GM23248 (cell line): ENCODE measurements around the gene TRAF2.

ENCODE experiments used
- EZH2 ChIP-seq: fragments of 200-600 bp; sonication (generic); IDR thresholded peaks from 2 replicates; pipeline ENCODE4 v1.6.1; 2018; ENCODE audit warnings: antibody characterized with exemption, mild to moderate bottlenecking; ENCODE audit not compliant: insufficient read depth, poor library complexity, severe bottlenecking
- EZH2phosphoT487 ChIP-seq: fragments of 200-600 bp; sonication (generic); IDR thresholded peaks from 2 replicates; pipeline ENCODE4 v1.6.1; 2018; ENCODE audit warnings: antibody characterized with exemption, moderate library complexity, mild to moderate bottlenecking, low read depth; ENCODE audit not compliant: insufficient read depth

DNA sequence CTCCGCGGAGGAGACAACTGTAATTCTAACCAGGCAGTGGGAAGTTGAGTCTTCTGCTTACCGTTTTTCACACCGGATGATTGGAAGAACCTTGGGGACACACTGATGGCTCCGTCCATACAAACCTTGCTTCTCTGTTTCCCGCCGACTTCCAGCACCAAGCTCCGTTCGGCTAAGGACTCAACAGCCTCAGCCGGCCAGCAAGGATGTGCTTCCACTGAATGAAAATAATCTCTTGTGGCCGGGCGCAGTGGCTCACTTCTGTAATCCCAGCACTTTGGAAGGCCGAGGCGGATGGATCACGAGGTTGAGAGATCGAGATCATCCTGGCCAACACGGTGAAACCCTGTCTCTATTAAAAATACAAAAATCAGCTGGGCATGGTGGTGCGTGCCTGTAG lies 18.4 kb upstream of the TRAF2 start:
- TF ChIP-seq EZH2, result no peak
- TF ChIP-seq EZH2phosphoT487, result no peak
